HG03520 (cell line): ENCODE data around the gene PFKL.
A peak's percentile ranks its signal among the peaks of the same experiment; 100 is the strongest.

Experiments
- ATAC-seq: cut with Tn5 transposase; IDR thresholded peaks from one replicate; pipeline ENCODE4 v1.9.1; 2021; ENCODE audit warnings: mild to moderate bottlenecking, moderate library complexity; ENCODE audit not compliant: unreplicated experiment

Gene PFKL

DNA sequence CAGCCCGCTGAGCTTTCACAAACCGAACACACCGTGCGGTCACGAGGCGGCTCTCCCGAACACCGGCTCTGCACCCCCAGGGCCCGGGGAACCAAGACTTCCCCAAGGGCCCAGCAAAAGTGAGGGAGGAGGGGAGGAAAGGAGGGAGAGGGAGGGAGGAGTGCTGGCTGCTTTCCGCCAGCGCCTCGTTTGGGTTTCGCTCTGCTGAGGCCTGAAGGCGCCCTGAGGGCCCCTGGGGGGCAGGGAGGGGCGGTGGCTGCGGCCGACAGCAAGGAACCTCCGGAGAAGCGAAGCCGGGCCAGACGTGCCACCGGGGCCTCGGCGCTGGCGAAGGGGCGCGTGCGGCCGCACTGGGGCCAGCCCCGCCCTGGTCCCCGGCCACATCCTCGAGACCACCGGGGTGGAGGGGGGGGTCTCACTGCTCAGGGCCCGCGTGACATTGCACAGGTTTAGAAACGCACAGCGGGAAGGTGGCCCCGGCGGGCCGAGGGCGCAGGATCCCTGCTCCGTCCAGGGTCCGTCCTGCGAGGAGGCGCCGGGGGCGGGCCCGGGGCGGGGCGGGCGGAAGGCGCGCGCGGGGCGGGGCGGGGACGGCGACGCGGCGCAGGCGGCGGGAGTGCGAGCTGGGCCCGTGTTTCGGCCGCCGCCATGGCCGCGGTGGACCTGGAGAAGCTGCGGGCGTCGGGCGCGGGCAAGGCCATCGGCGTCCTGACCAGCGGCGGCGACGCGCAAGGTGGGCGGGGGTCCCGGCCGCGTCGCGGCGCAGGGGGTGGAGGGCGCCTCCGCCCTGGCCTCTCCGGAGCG, at the start of gene PFKL:
Gene PFKL, plus strand, starts transcription at position 596 of the 804 bp plus-strand sequence. Its CDS starts 53 bp downstream, at position 649.
- peak; percentile 44 for ATAC-seq

DNA sequence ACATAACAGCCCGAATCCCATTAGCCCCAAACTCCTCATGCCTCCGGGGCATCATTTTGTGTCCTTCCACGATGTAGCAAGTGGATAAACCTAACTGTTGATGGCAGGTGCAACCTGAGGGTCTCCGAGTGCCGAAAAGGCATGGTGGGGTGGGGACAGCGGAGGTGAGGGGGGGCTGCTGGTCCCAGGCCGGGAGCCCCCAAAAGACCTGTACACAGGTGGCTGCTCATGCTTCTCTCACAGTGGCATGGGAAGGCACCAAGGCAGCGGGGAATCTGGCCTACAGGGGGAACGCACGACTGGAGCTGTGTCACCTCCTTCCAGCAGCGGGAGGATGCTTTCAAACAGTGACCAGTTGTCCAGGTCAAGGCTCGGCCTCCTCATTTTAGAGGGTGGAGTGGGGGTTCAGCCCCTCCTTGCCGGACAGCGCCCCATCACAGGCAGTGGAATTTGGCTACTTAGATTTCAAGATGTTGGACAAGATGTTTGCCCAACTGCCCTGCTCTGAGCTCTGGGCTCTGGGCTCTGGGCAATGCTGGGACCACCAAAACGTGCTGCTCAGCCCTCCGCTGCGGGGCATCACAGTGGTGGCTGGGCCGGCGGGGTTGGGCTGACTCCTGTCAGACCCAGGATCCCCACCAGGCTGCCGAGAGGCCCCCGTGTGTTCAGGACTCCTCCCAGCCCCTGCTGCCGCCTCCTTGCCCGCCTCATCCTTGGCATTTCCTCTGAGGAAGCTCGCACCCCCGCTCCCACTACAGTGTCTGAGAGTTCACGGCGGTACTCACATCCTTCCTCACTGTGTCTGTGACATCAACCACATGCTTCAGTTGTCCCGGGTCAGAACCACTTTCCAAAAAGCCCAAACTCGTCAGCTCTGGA, 45.8 kb upstream of the PFKL start:
- no peak for ATAC-seq

DNA sequence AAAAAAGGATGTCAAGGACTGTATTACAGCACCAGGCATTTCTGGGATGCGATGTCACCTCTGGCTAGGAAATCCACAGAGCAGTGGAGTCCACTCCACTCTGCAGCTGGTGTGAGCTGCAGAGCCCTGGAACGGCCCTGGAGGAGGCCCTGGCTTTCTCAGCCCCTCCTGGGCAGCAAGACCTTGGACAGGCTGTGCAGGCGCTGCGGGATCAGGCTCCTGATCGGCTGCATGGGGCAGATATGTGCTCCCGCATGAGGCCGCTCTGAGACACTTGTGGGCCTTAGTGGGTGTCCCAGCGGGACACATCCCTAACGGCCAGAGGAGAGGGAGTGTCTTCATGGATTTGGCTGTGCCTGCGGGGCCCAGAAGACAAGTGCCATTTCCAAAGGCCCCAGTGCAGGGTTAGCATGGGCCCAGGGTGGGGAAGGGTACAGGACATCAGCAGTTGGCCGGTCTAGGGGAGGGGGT, 44.3 kb upstream of the PFKL start:
- ATAC-seq, result no peak

DNA sequence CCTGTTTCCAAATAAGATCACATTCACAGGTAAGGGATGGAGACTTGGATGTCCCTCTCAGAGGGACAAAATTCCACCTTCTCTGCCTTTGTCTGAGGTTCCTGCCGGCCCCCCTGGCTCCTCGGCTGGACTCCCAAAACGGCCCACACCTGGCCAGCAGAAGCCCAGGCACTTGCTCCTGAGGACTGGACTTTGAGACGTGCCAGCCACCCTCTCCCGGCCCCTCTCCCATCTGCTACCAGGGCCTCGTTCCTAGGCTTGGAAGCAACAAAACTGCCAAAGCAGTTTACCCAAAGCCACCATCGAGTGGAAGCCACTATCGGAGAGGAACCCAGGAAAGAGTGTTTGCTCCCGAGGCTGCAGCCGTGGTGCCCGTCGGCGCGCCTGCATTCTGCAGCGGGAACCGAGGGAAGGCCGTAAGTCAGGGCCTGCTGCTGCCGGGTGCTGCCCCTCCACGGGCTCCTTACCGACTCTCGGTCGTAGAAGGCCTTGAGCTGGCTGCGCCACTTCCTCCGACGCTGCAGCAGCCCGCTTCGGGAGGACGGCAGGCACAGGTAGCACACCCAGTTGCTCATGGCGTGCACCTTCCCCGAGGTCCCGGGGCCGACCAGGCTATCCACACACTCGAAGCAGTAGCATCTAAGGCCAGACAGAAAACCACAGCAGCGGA, 41.7 kb upstream of the PFKL start:
- ATAC-seq, result no peak

DNA sequence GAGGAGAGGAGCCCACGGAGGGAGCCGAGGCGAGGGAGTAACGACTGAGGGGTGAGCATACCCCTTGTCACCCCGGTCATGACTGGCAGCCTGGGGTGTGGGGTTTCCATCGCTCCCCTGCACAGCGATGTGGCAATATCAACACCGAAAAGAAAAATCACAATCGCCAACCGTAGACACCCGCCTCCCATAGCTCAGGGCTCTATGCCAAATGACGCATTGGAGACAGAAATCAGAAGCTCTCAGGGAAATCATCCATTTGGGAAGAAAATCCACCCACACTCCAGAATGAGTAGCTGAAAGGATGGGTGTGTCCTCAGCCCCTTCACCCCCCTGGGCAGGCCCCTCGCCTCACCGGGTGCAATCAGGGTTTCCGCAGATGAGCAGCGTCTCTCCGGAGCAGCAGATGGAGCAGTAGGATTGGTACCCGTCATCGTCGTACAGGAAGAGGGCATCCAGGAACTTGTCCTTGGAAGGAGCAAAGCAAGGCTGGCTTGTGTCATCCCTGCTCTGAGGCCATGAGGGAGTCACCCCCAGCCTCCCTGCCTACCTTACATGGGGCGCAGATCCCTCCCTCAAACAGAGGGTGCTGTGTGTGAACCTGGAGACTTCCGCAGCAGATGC, 40.7 kb upstream of the PFKL start:
- ATAC-seq, result no peak

DNA sequence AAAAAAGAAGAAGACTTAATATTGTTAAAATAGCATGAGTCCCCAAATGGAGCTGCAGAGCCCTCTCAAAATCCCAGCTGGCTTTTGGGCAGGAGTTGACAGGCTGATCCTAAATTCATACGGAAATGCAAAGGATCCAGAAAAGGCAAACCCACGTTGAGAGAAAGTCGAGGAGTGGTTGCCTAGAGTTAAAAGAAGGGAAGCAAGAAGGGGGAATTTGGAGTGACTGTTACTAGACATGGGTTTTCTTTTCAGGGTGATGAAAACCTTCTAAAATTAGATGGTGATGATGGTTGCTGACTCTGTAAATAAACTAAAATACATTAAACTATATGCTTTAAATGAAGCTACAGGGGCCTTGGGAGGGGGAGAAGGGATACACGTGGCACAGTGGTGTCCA, 39.8 kb upstream of the PFKL start:
- no peak for ATAC-seq

DNA sequence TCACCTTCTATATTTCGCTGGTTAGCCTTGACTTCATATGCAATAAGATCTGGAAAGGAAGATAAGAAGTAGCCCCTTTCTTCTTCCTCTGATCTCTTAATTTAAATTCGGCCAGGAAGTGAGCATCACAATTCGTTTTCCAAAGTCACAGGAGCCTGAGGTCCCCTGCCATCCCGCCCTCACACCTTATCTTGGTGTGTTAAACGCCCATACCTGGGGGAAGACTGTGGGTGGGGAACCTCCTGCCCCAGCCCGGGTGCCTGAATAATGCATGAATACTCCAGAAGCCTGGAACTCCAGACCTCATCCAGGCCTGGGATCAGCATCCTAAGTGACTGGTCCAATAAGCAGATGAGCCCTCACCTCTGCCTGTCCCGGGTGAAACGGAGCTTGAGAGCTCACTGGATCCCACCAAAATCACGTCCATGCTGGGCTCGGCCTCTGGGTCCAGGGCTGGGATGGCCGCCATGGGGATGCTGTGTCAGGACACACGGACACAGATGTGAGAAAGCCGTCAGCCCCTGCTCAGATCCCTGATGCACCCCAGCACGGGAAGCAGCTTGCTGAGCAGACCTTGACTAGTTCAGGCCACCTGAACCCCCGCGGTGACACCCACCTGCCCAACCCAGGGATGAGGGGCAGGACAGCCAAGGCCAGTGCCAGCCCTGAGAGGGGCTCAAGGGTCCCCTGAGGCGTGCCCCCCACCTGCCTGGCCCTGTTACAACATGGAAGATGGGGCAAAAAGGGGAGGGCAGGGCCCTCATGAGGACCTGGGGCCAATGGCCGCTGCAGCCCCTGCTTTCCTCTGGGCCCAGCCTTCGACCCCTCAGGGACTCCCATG, 38.8 kb upstream of the PFKL start:
- no peak for ATAC-seq

DNA sequence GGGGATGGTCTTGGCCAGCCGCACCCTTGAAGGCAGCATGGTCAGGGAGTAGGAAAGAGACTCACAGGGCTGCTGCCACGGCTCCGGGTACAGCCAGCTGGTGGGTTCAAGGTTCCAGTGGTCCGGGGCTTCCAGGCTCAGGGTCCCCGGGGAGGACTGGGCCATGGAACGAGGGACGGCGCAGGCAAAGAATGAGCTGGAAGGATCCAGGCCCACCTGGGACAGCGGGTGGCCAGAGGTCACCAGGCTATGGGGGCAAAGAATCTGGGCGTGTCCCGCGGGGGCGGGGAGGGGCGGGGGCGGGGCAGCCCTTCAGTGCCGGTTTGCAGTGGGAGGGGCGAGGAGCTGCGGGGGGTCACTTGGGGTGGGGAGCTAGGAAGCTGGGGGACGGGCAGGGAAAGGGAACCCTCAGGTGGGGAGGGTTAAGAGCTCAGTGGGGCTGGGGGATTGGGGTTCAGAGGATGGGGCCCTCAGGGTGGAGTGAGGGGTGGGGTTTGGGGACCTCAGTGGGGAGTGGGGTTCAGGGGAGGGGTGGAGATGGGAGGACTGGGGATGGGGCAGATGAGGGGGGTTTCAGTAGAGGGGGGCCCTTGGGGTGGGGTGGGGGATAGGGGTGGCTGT, 38.1 kb upstream of the PFKL start, which contains the start of gene DNMT3L:
Gene DNMT3L, minus strand, starts transcription at position 223 of the 621 bp plus-strand sequence. CDS start 638 bp downstream, outside the sequence.
- no peak for ATAC-seq

DNA sequence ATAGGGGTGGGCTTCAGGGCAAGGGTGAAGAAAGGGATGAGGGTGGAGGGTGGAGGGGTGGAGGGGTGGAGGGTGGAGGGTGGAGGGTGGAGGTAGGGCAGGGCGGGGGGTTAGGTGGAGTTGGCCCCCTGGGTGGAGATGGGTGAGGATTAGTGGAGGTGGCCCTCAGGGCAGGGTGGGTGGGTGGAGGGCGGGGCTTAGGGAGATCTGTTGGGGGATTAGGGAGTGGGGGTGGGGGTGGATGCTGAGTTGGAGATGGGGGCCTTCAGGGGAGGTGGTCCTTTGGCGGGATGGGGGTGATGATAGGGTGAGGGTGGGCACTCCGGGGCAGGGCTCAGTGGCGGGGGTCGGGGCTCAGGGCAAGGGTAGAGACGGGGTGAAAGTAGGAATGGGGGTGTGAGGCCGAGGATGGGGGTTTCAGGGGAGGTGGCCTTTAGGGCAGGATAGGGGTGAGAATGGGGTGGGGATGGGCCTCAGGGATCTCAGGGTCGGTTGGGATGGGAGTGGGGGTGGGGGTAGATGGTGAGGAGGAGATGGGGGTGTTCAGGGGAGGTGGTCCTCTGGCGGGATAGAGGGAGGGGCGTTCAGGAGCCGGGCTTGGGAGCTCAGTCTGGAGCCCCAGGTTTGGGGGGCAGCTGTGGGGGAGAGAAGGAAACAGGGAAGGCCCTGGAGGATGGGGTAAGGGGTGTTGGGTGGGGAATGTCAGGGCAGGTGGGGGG, 37.4 kb upstream of the PFKL start:
- ATAC-seq, result no peak

DNA sequence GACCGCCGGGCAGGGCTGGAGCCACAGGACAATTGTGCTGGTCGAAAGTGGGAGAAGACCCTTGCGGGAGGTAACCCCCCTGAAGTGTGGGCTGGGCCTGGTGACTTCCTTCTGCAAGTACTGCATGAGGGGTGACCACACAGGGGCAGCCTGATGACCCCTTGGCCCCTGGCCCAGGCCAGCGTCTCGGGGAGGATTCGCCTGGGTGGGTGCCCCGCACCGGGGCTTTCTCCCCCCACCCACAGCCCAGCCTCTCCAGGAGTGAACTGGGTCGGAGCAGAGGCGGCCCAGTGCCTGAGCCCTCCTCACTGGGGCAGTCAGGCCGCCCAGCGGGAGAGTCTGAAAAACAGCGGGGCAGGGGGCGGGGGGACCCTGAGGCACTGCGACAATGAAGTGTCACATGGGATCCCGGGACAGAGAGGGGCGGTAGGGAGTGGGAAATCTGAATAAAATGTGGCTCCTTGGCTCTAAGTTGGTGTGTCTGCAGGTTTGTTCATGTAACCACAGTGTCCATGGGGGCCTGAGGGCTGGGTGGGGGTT, 36.6 kb upstream of the PFKL start:
- ATAC-seq, result no peak

DNA sequence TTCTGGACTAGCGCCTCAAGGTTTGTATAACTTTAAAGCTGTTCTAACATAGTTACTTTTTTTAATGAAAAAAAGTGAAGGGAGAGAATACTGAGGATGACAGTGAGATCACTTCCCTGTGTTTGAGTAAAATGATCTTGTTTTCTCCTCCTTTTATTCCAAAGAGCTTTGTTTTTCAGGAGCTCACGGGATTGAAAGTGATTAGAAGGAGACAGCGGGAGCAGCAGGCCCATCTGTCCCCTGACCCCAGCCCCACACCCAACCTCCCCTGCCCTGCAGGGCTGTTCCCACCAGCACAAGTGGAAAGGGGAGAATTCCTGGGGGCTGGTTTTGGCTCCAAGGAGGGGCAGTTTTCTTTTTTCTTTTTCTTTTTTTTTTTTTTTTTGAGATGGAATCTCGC, 36.1 kb upstream of the PFKL start:
- no peak for ATAC-seq

DNA sequence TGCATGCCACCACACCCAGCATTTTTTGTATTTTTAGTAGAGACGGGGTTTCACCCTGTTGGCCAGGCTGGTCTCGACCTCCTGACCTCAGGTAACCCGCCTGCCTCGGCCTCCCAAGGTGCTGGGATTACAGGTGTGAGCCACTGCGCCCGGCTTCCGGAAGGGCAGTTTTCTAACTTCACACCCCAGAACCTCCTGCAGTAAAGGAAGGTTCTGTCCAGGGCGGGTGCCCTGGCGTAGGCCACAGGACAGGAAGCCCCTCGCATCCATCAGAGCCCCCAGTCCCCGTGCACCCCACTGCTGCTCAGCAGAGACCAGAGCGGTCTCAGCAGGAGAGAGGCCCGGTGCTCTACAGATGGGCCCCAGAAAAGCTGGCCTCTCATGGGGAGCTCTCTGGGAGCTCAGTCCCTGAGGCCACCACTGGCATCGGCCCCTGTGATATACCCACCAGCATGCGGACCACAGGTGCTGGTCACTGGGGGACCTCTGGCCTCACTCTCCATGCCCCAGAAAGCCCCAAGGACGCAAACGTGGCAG, 34.1 kb upstream of the PFKL start:
- no peak for ATAC-seq

DNA sequence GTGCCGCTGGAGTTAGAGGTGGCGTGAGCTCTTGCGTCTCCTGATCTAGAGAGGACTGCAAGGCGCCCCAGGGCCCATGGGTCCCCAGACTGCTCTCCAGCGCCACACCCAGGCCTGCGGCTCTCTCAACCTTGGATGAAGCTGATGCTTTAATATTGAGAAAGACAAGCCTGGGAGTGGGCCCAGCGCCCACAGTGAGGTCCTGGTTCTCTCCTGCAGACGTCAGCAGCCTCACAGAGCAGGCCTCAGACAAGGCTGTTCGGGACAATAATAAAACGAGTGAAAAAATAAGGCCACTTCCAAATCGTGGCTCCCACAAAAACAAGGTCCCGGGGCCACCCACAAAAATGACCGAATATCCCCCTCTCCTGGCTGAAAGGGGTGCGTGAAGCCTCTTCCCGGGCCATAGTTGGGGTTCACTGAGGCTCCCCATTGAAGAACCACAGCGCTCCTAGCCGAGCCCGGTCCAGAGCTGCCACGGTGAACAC, 32.2 kb upstream of the PFKL start:
- ATAC-seq, result no peak

DNA sequence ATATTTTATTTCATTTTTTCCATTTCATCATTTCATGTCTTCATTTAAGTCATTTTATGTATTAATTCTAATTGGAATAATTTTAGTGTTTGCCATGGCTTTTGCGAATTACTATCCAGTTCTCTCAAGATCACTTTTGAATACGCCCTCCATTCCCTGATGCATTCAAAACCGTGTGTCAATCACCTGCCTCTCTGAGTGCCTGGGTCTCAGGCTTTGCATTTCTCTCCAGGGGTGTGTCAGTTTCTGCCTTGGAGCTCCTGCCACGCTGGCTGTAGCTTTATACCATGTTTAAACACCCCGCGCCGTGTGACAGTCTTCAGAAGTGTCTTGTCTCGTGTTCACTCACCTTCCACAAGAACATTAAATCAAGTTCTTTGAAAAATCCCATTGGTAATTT, 30.8 kb upstream of the PFKL start:
- ATAC-seq, result no peak

DNA sequence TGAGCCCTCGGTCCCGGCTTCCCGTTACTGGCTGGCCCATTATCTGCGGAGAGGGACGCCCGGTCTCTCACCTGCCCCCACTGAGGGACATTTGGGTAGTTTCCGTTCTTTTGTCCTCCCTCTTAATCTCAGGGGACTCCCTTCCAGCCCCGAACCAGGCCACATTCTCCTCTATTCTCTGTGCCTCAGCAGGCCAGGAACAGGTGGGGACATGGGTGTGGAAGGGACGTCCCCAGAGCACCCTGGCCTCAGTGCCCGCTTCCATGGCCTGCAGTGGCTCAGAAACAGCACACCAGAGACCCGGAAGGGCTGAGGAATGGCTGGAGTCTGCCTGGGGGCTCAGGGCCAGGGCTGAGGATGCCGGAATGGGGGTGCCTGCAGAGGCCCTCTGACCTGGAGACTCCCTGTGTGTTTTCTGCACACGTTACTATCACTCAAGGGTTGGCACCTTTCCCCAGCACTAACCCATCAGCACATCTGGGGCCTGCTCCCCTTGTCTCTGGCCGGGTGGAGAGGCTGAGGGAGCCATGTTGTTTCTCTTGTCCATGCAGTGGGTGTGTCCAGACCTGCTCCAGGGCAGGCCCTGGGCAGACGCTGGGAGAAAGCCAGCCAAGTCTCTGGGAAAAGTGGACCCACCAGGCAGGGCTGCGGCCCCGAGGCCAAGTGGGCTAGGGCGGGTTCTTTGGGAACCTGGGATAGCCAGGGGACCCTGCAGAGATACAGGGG, 28.1 kb upstream of the PFKL start:
- no peak for ATAC-seq

DNA sequence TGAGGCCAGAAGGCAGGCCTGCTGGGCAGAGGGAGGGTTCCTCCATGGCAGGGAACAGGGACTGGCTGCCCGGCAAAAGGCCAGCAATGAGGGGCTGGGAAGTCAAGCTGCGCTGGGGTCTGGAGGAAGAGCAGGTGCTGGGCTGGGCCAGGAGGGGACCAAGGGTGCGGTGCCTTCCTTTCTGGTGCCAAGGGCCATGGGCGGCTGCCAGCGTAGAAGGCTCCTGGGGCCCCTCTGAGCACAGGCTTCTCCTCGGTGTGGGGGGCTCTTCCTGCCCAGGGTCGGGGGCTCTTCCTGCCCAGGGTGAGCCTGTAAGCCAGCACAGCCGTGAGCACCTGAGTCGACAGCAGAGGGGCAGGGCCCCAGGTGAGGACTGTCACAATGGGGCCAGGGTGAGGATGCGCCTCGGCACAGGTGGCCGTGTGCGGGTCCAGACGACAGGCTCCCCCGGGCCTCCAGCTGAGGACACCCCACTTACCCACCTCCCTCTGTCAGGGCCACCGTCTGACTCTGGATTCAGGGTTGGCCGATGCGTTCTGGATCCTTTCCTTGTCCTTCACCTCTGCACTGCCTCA, 27.5 kb upstream of the PFKL start:
- no peak for ATAC-seq

DNA sequence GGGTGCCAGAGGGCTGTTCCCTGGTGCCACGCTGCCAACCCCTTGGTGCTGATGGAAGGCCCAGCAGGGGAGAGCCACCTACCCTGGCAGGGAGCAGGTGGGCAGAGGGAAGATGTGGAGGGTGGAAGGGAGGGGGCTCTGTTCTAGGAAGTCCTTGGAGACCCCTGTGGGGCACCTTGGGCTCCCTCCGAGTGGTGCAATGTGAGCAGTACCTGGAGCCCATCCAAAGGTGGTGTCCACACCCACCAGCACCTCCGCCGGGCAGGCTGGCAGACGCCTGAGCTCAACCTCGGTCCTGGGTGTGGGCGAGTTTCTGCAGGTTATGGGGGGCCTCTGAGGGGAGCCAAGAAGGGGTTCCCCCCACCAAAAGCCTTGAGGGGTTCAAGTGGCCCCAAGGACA, 26.8 kb upstream of the PFKL start:
- ATAC-seq, result no peak
